ENCODE measurements around the gene CCM2.

Gene CCM2

DNA sequence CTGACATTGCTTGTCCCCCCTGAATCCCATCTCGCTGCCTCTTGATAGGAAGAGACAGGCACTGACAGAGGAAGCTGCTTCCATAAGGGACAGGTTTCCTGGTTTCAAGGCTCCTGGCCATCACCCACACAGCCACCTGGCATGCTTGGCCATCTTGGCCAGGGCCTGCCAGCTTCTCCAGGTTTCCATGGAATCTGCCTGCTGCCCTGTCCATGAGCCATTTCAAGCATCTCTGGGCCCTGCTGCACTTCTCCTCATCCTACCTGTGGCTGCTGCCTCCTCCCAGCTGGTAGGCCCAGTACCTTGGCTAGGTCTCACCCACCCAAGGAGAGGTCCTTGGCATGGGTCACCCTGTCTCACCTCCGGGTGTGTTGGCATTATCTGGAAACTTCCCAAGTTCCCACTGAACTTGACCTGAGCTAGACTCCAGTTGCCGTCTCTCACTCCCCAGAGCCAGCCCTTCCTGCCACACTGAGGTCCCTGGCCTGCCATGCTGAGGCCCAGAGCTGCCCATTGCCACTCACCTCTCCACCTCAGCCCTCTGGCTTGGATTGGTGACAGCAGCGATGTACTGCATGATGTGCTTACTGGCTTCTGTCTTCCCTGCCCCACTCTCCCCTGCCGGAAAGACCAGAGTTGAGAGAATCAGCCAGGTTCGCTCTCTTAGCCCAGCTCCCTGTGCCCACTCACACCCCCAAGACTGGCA is 23.8 kb upstream of the CCM2 start:
- no peak overlapping the region for H3K27ac Mint-ChIP-seq

DNA sequence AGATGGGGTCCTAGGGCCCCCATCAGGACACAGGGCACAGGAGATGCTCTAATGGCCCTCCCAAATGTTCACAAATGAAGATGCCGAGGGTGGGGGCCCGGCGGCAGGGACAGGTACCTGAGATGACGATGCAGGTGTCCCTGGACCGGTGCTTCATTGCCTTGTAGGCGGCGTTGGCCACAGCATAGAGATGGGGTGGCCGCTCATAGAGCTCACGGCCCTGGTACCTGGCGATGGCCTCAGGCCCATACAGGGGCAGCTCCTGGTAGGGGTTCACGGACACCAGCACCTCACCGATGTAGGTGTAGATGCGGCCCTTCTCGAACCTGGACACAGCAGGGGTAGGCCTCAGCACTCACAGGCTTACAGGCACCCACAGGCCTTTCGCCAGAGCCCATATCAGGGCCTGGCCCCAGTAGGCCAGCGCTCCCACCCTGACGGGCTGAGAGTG is 23.2 kb upstream of the CCM2 start:
- H3K4me3 Mint-ChIP-seq, result no peak overlapping the region

More for the DNA sequence above, 23.8 kb upstream of the CCM2 start:
- TF ChIP-seq, protein P1, sequence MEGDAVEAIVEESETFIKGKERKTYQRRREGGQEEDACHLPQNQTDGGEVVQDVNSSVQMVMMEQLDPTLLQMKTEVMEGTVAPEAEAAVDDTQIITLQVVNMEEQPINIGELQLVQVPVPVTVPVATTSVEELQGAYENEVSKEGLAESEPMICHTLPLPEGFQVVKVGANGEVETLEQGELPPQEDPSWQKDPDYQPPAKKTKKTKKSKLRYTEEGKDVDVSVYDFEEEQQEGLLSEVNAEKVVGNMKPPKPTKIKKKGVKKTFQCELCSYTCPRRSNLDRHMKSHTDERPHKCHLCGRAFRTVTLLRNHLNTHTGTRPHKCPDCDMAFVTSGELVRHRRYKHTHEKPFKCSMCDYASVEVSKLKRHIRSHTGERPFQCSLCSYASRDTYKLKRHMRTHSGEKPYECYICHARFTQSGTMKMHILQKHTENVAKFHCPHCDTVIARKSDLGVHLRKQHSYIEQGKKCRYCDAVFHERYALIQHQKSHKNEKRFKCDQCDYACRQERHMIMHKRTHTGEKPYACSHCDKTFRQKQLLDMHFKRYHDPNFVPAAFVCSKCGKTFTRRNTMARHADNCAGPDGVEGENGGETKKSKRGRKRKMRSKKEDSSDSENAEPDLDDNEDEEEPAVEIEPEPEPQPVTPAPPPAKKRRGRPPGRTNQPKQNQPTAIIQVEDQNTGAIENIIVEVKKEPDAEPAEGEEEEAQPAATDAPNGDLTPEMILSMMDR (IDR thresholded peaks at IDR 0.05; ENCODE audit: unreplicated experiment in 3 of 3), result no peak
- Mint-ChIP-seq H3K4me1 (no peaks in the 10 kb centered on the region), H3K27me3 (ENCODE audit: low read depth) (no peaks in the 10 kb centered on the region), H3K4me3 (no peak overlapping the region), H3K9me3 (no peaks in the 10 kb centered on the region), H3K36me3 (ENCODE audit: low read depth) (peaks cover 3% of the 10 kb centered on the region)

DNA sequence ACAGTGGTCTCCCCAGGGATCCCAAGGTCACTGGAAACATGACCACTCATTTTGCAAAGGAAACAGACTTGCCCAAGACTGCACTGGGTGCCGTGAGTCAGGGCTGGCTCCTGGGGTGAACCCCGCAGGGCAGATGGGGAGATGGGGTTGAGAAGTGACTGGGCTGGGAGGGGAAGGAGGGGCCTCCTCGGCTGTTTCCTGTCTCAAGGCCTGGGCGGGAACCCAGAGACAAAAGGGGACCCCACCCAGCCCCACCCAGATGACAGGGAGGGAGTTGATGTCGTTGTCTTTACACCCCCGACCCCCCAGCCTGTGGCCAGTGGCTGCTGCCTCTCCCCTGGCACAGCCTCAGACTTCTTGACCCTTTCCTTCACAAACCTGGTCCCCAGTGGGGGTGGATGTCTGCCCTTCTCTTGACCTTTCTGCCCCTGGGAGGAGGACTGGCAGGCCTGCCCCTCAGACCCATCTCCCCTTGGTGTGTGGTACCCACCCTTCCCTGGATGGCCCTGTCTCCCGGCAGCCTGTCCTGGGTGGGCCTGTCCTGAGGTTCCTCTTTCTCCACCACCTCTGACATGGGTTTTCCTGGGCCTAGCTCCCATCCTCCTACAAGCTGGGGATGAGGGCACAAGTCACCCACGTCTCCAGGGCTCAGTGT is 22.6 kb upstream of the CCM2 start:
- TF ChIP-seq, protein P1 (IDR thresholded peaks at IDR 0.05; ENCODE audit: unreplicated experiment in 3 of 3), result no peak
- Mint-ChIP-seq H3K27ac (no peak overlapping the region), H3K4me1 (no peaks in the 10 kb centered on the region), H3K27me3 (ENCODE audit: low read depth) (no peaks in the 10 kb centered on the region), H3K9me3 (no peaks in the 10 kb centered on the region), H3K4me3 (no peak overlapping the region), H3K36me3 (ENCODE audit: low read depth) (peaks cover 5% of the 10 kb centered on the region)

More for the DNA sequence above, 23.2 kb upstream of the CCM2 start:
- Mint-ChIP-seq H3K36me3 (ENCODE audit: low read depth) (peaks cover 3% of the 10 kb centered on the region), H3K27ac (no peak overlapping the region), H3K27me3 (ENCODE audit: low read depth) (no peaks in the 10 kb centered on the region), H3K9me3 (no peaks in the 10 kb centered on the region), H3K4me1 (no peaks in the 10 kb centered on the region)
- TF ChIP-seq, protein P1 (IDR thresholded peaks at IDR 0.05; ENCODE audit: unreplicated experiment in 3 of 3), result no peak

GRCh38 chr7:44977959-44978335 is 22.1 kb upstream of the CCM2 start:
- H3K27me3 Mint-ChIP-seq (ENCODE audit: low read depth), result no peaks in the 10 kb centered on the region
- TF ChIP-seq, protein P1 (IDR thresholded peaks at IDR 0.05; ENCODE audit: unreplicated experiment in 3 of 3), result no peak
- no peaks in the 10 kb centered on the region for H3K9me3 Mint-ChIP-seq
- H3K27ac Mint-ChIP-seq, result no peak overlapping the region
- H3K4me1 Mint-ChIP-seq, result no peaks in the 10 kb centered on the region
- peaks cover 10% of the 10 kb centered on the region for H3K36me3 Mint-ChIP-seq (ENCODE audit: low read depth)
- no peak overlapping the region for H3K4me3 Mint-ChIP-seq

DNA sequence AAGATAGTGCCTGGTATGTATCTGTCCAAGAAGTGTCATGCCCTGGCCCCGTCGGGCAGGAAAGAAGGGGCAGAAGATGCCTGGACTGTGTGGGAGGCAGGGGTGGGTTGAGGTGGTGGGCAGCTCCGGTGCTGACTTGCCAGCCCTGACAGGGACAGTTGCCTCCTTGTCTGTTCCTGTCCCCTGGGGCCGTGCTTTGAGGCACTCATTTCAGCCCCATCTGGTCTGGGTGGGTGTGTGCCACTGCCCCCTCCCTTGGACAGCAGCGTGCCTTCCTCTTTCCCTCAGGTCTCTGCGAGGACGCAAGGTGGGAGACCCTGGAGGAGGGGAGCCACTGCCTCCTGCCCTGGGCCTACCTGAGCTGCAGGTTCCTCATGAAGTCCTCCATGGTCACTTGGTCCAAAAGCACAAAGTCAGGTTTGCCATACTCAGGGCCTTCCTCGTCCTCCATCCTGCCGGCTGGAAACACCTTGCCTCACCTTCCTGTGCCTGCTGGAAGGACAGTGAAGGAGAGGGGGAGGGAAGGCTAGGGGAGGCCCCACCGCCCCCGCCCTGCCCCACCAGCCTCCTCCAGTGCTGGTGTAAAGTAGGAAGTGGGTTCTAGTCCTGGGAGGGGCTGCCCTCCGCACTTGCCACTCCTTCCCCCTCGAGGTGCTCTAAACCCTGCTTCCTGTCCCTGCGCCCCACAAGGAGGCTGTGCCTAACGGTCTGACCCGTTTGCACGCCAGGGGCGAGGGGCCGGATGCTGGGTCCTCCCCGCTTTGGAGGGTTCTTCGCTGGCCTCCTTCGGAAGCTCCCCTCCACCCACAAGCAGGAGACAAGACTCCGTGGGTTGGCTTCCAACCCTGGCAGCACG is 21.3 kb upstream of the CCM2 start, which contains the start of gene MYO1G:
Gene MYO1G, minus strand, starts transcription at position 505 of the 856 bp plus-strand sequence. Its CDS starts 54 bp downstream, at position 451.
- Mint-ChIP-seq H3K4me3 (no peak within 1 kb of the TSS), H3K36me3 (ENCODE audit: low read depth) (peaks cover 18% of the 10 kb centered on the region), H3K4me1 (no peaks in the 10 kb centered on the region), H3K27ac (no peak within 1 kb of the TSS), H3K9me3 (no peaks in the 10 kb centered on the region), H3K27me3 (ENCODE audit: low read depth) (no peaks in the 10 kb centered on the region)
- TF ChIP-seq, protein P1 (IDR thresholded peaks at IDR 0.05; ENCODE audit: unreplicated experiment in 3 of 3), result no peak

Measured in nephron (organoid).